HEK293T (cell line): ENCODE data around the gene C1QL3.

ENCODE experiments used
- CTCF ChIA-PET: fragments of 350-600 bp; formaldehyde crosslinking; extraction: SDS; loops from one replicate; lab custom pipeline; 2021; ENCODE audit warnings: antibody characterized with exemption, inconsistent platforms; lab: Yijun Ruan, JAX
- POLR2A ChIA-PET: fragments of 350-600 bp; formaldehyde crosslinking; extraction: SDS; loops from one replicate; lab custom pipeline; 2020; ENCODE audit warnings: antibody characterized with exemption, inconsistent platforms; lab: Yijun Ruan, JAX
- DNase-seq: peaks from one replicate; pipeline ENCODE4 v3.0.0; 2012; ENCODE audit warnings: mixed read lengths; ENCODE audit errors: extremely low spot score
- ARNT ChIP-seq: fragments of 450-650 bp; IDR thresholded peaks from 2 replicates; pipeline ENCODE4 v1.6.1; 2017; ENCODE audit warnings: mild to moderate bottlenecking
- BHLHE40 ChIP-seq: fragments of 450-650 bp; IDR thresholded peaks from 2 replicates; pipeline ENCODE4 v1.6.1; 2016; ENCODE audit warnings: mild to moderate bottlenecking, moderate library complexity, borderline replicate concordance
- CTBP1 ChIP-seq: fragments of 450-650 bp; IDR thresholded peaks from 2 replicates; pipeline ENCODE4 v1.6.1; 2016; ENCODE audit warnings: borderline replicate concordance
- ELF4 ChIP-seq: fragments of 450-650 bp; IDR thresholded peaks from 2 replicates; pipeline ENCODE4 v1.6.1; 2017; ENCODE audit warnings: antibody characterized with exemption
- FOXA1 ChIP-seq: fragments of 450-650 bp; IDR thresholded peaks from 2 replicates; pipeline ENCODE4 v1.6.1; 2016; ENCODE audit warnings: mild to moderate bottlenecking
- FOXK2 ChIP-seq: fragments of 450-650 bp; IDR thresholded peaks from 2 replicates; pipeline ENCODE4 v1.6.1; 2016; ENCODE audit warnings: mild to moderate bottlenecking
- FOXM1 ChIP-seq: fragments of 450-650 bp; IDR thresholded peaks from 2 replicates; pipeline ENCODE4 v1.6.1; 2017; ENCODE audit warnings: mild to moderate bottlenecking, borderline replicate concordance
- HDGF ChIP-seq: fragments of 450-650 bp; IDR thresholded peaks from 2 replicates; pipeline ENCODE4 v1.6.1; 2017; ENCODE audit warnings: antibody characterized with exemption, borderline replicate concordance
- L3MBTL2 ChIP-seq: fragments of 450-650 bp; conservative IDR thresholded peaks from 2 replicates; pipeline ENCODE4 v1.6.1; 2016; ENCODE audit warnings: mild to moderate bottlenecking
- LEF1 ChIP-seq: fragments of 450-650 bp; IDR thresholded peaks from 2 replicates; pipeline ENCODE4 v1.6.1; 2017; ENCODE audit warnings: mild to moderate bottlenecking, borderline replicate concordance
- NFRKB ChIP-seq: fragments of 450-650 bp; IDR thresholded peaks from 2 replicates; pipeline ENCODE4 v1.6.1; 2016; ENCODE audit warnings: mild to moderate bottlenecking, moderate library complexity
- SP1 ChIP-seq: fragments of 450-650 bp; IDR thresholded peaks from 2 replicates; pipeline ENCODE4 v1.6.1; 2017
- SUZ12 ChIP-seq: fragments of 450-650 bp; IDR thresholded peaks from 2 replicates; pipeline ENCODE4 v1.6.1; 2016; ENCODE audit warnings: mild to moderate bottlenecking
- TARDBP ChIP-seq: fragments of 450-650 bp; IDR thresholded peaks from 2 replicates; pipeline ENCODE4 v1.6.1; 2016
- ZNF384 ChIP-seq: fragments of 450-650 bp; IDR thresholded peaks from 2 replicates; pipeline ENCODE4 v1.6.1; 2016
- TF ChIP-seq, protein P1 (sequence below): fragments of 450-650 bp; IDR thresholded peaks from 2 replicates; pipeline ENCODE4 v1.6.1; 2016

C1QL3 gene

GRCh38 chr10:16483241-16483917, 38.3 kb downstream of the C1QL3 start:
- TF ChIP-seq FOXA1 (no peak), SP1 (no peak), LEF1 (no peak), NFRKB (no peak), TARDBP (no peak), ELF4 (no peak), BHLHE40 (no peak), CTBP1 (no peak)
- no peak for DNase-seq
- POLR2A ChIA-PET = no interaction called here
- CTCF ChIA-PET = interaction anchor here (0.6 kb wide), 1 partner anchor 300 kb away, joined by 4 read pairs; no protein-coding TSS in a partner anchor

GRCh38 chr10:16481052-16481728, 40.5 kb downstream of the C1QL3 start:
- no peak for DNase-seq
- no peak for TF ChIP-seq ARNT
- no peak for TF ChIP-seq FOXA1
- TF ChIP-seq L3MBTL2 = no peak
- no peak for TF ChIP-seq HDGF
- TF ChIP-seq ZNF384 = no peak
- TF ChIP-seq ELF4 = no peak
- no peak for TF ChIP-seq TARDBP
- TF ChIP-seq, protein P1, sequence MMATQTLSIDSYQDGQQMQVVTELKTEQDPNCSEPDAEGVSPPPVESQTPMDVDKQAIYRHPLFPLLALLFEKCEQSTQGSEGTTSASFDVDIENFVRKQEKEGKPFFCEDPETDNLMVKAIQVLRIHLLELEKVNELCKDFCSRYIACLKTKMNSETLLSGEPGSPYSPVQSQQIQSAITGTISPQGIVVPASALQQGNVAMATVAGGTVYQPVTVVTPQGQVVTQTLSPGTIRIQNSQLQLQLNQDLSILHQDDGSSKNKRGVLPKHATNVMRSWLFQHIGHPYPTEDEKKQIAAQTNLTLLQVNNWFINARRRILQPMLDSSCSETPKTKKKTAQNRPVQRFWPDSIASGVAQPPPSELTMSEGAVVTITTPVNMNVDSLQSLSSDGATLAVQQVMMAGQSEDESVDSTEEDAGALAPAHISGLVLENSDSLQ = no peak
- no peak for TF ChIP-seq NFRKB
- TF ChIP-seq FOXK2 = no peak
- no peak for TF ChIP-seq BHLHE40
- TF ChIP-seq SP1 = no peak
- TF ChIP-seq FOXM1 = no peak
- TF ChIP-seq LEF1 = no peak
- POLR2A ChIA-PET = no interaction called here
- CTCF ChIA-PET = no interaction called here

- TF ChIP-seq ZNF384 (no peak), FOXM1 (no peak), ELF4 (no peak)
- DNase-seq = no peak
- CTCF ChIA-PET = no interaction called here
- POLR2A ChIA-PET = no interaction called here
Observed at GRCh38 chr10:16478801-16479200, 42.9 kb downstream of the C1QL3 start.

GRCh38 chr10:16477757-16478156, 43.9 kb downstream of the C1QL3 start:
- TF ChIP-seq FOXK2 (no peak), SUZ12 (no peak), ELF4 (no peak), ARNT (no peak), LEF1 (no peak), NFRKB (no peak), FOXM1 (no peak), SP1 (no peak), L3MBTL2 (no peak), ZNF384 (no peak), CTBP1 (no peak), TARDBP (no peak), HDGF (no peak), BHLHE40 (no peak)
- TF ChIP-seq, protein P1 = no peak
- CTCF ChIA-PET = no interaction called here
- POLR2A ChIA-PET = no interaction called here
- no peak for DNase-seq

DNA sequence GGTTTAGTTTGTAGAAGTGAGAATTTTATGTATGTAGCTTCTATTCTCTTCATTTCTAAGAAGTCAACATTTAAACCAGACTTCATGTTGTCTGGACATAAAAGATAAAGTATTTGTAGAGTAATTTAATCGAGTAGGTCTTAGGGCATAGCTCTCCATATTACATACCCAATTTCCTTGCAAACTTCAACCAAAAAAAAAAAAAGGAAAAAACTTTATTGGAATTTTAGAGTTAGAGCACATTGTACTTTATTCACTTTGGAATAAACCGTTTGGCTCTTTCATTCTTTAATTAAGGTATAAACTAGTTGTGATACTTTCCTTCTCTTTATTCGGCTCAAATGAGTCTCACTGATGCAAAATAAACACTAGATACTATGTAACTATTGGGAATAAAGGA, 48.9 kb downstream of the C1QL3 start:
- POLR2A ChIA-PET = no interaction called here
- CTCF ChIA-PET = no interaction called here
- DNase-seq = no peak
- no peak for TF ChIP-seq ARNT
- no peak for TF ChIP-seq BHLHE40
- TF ChIP-seq, protein P1 = no peak
- no peak for TF ChIP-seq FOXK2
- TF ChIP-seq LEF1 = no peak
- no peak for TF ChIP-seq ELF4
- TF ChIP-seq NFRKB = no peak

DNA sequence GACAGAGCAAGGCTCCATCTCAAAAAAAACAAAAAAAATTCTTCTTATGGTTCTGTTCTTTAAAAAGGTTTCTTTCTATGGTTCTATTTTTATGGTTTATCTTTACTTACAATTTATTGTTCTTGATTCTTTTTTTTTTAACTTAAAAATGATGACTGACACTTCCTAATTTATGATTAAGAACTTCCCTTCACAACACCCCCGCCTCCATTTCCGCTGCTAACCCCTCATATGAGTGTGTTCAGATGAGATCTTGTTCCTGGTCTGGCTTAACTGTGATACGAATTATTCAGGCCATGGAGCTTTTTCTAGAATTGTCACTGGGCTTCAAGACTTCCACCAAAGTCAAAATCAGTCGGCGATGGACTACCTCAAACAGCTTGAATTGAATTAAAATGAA, 50.9 kb downstream of the C1QL3 start:
- POLR2A ChIA-PET = no interaction called here
- CTCF ChIA-PET = no interaction called here
- DNase-seq = no peak
- no peak for TF ChIP-seq L3MBTL2
- TF ChIP-seq SP1 = no peak
- TF ChIP-seq NFRKB = no peak
- TF ChIP-seq, protein P1 = no peak
- no peak for TF ChIP-seq FOXK2
- no peak for TF ChIP-seq LEF1
